GM12801 (cell line): ENCODE data around the gene NEURL1.

Experiments
- CTCF ChIP-seq: IDR thresholded peaks from one replicate; pipeline ENCODE4 v1.5.1; 2011; ENCODE audit warnings: control low read depth; ENCODE audit not compliant: insufficient read length; ENCODE audit errors: extremely low read depth

The NEURL1 gene

GRCh38 chr10:103510046-103510685, 16.7 kb downstream of the NEURL1 start:
- TF ChIP-seq CTCF: no peak

GRCh38 chr10:103510791-103511752, 17.6 kb downstream of the NEURL1 start:
- no peak for TF ChIP-seq CTCF

- TF ChIP-seq CTCF: no peak
Measured at GRCh38 chr10:103512166-103512565, 18.7 kb downstream of the NEURL1 start.

- TF ChIP-seq CTCF: no peak
Measured at GRCh38 chr10:103512591-103513379, 19.3 kb downstream of the NEURL1 start.

GRCh38 chr10:103513380-103514060, 20.0 kb downstream of the NEURL1 start:
- TF ChIP-seq CTCF: no peak

GRCh38 chr10:103514244-103514643, 20.7 kb downstream of the NEURL1 start:
- TF ChIP-seq CTCF: no peak
